ENCODE data around the gene FOXA2.

Gene FOXA2

DNA sequence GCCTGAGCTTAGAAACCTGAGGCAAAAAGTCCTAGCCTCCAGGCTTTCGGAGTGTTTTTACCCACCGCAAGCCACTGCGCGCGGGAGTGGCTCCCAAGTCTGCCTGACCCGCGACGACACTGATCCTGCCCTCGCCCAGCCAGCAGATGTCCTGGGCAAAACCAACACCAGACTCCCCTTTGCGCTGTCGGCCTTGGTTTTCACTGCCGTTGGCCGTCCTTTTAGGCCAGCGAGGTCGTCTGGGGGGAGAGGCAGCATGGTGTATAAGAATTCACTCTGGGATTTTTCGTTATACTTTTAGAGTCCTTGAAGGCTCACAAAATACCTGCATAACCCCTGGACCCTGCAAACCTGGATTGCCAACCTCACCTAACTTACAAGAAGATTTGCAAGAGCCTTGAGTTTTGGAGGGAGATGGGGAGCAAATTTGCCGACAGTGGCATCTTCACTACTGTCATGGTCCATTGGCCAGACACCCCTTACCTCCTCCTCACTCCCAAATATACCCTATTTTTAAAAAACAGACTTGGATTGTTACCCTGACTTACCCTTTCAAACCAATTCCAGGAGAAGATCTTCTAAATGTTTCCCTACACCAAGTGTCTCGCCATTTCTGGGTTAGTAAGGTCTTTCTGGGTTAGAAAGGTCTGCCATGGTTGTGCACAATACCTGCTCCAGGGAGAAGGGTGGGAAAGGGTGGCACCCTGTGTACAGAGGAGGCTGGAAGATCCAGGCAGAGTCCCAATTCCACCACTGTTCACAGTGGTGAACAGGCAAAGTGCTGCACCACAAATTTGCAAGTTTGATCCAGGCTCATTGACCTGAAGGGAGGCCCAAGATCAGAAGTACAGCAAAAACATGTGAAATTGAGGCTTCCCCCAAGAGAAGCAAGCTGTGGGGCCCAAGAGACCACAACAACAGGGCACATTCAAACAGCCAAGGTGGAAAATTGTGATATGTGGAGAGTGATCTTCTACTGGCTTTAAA lies 4.4 kb downstream of the FOXA2 start:
- TF ChIP-seq, protein P1, sequence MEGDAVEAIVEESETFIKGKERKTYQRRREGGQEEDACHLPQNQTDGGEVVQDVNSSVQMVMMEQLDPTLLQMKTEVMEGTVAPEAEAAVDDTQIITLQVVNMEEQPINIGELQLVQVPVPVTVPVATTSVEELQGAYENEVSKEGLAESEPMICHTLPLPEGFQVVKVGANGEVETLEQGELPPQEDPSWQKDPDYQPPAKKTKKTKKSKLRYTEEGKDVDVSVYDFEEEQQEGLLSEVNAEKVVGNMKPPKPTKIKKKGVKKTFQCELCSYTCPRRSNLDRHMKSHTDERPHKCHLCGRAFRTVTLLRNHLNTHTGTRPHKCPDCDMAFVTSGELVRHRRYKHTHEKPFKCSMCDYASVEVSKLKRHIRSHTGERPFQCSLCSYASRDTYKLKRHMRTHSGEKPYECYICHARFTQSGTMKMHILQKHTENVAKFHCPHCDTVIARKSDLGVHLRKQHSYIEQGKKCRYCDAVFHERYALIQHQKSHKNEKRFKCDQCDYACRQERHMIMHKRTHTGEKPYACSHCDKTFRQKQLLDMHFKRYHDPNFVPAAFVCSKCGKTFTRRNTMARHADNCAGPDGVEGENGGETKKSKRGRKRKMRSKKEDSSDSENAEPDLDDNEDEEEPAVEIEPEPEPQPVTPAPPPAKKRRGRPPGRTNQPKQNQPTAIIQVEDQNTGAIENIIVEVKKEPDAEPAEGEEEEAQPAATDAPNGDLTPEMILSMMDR (IDR thresholded peaks at IDR 0.05; ENCODE audit: low read depth, low read length), result no peak
- no peak for DNase-seq (ENCODE audit: extremely low read depth, low read depth)

DNA sequence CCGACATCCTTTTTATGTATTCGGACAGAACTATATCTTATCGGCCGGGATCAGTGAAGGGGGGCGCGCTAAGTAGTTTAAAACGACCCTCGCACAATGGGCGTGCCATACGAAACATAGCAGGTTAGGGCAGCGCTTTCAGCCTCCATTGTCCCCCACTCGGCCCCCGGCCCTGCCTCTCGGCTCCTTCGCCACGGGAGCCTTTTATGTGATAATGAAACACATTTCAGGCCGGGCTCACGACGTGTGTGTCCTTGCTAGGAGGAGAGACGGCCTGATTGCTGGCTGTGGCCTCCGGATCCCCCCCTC lies 5.3 kb downstream of the FOXA2 start:
- DNase-seq (ENCODE audit: extremely low read depth, low read depth), result no peak
- TF ChIP-seq, protein P1 (IDR thresholded peaks at IDR 0.05; ENCODE audit: low read depth, low read length), result no peak

DNA sequence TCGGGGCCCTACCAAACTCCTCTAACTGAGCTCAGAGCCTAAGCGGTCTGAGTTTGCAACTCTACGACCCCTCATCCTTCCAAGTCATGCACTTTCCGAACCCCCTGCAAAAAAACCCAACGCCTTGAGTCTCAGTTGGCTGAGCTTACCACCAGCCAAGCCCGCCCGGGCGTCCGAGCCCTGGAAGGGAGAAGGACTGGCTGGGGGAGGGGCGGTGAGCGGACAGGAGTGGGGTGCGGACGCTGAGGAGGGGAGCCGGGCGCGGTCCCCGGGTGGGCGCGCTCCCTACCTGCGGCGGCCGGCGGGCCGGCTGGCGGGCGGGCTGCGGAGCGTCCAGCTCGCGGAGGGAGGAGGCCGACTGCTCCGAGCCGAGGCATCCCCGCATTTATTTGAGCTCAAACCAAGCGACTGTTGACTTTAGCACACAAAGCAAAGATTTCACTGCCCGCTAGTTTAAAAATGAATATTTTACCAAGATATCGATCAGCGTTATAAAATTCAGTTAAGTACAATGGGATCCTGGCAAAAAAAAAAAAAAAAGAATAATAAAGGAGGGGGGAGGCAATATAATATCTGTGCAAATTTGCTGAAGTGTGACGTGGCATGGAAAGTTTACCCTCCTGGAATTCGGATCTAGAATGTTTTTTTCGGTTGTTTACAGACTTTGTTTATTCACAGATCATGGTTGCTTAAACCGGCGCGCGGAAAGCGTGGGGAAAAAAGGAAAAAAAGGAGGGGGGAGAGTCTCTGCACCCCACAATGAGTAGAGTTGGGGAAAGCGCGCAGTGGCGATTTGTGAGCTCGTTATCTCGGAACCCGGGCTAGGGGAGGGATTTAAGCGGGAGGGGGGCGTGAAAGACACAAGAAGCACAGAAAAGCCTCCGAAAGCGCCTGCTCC lies 5.9 kb downstream of the FOXA2 start:
- no peak for DNase-seq (ENCODE audit: extremely low read depth, low read depth)
- TF ChIP-seq, protein P1 (IDR thresholded peaks at IDR 0.05; ENCODE audit: low read depth, low read length), result no peak

DNA sequence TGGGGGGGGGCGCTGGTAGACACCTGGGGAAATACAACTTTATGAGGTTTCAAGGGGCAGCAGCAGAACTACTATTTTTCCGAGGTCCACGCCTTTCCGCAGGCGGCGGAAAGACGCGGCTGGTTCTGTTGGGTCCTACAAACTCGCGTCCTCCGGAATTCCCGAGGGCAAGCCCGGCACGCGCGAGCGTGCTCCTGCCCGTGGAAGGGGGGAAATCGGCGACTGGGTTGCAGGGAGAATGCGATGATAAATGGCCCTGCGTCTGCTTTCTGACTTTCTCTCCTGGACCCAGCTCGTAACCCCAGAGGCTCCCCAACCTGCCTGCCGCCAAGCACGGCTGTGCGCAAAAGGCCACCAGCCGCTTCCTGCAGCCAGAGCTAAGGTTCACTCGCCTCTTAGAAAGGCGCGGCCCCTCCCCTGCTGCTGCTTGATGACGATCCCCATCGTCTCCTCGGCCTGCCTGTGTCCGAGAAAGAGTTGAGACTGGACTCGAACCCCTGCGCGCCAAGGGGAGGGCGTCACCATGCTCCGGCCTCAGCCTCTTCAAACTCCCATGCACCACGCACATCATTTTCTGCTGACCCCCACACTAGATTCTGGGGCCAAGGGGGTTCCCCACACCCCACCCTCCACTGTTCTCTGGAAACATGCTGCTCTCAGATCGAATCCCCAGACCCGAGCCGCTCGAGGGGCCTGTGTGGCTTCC lies 6.7 kb downstream of the FOXA2 start:
- TF ChIP-seq, protein P1 (IDR thresholded peaks at IDR 0.05; ENCODE audit: low read depth, low read length), result no peak

DNA sequence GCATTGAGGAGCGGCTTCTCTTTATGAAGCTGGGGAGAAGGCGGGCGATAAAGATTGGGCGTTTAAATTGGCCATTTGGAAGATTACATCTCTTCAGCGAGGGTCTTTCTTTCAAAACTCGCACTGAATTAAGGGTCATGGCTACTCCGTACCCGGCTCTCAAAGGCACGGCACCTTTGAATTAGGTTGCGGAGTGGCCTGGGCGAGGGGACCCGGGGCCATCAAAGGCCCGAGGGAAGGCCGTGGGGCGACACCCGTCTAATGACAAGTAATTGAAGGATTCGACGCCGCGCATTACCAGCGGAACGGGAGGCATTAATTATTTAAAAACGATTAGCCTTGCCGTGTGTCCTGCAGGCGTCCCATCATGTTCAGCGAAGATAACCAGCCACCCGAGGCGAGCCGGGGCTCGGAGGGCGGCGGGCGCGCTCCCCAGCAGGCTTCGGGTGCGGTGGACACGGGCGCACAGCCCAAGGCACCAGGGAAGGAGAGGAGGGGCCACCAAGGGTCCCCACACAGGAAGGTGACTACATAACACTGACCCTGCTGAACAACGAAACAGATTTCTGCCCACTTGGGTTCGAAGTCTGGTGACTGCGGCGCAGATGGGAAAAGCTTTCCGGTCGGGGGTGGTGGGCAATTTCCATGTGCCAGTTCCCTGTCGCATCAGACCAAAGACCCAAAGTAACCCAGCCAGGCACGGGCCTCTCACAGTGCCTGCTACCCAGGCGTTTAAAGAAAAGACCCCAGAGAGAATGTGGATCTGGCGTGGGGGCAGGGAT lies 7.4 kb downstream of the FOXA2 start:
- no peak for DNase-seq (ENCODE audit: extremely low read depth, low read depth)
- TF ChIP-seq, protein P1 (IDR thresholded peaks at IDR 0.05; ENCODE audit: low read depth, low read length), result no peak

More for the DNA sequence above, 6.7 kb downstream of the FOXA2 start:
- no peak for DNase-seq (ENCODE audit: extremely low read depth, low read depth)

DNA sequence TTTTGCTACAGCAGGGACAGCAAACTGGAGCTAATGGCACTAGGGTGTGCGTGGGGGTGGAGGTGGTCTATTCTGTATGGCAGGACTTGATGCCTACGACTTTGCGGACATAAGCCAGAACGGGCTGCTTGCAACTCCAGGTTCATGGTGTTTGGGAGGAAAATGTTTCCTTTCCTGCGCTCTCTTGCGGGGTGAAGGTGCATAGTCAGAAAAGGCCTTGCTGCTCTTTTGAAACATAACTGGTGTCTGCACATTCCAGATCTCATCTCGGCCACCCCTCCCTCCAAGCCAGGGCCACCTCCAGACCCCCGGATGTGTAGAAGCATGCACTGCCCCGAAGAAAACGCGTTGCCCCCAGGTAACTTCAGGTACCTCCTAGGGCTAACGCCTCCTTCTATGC lies 8.1 kb downstream of the FOXA2 start:
- TF ChIP-seq, protein P1 (IDR thresholded peaks at IDR 0.05; ENCODE audit: low read depth, low read length), result no peak
- no peak for DNase-seq (ENCODE audit: extremely low read depth, low read depth)

All from AG09319 (cell line).